ENCODE results near the gene TBC1D14.

TBC1D14 gene

DNA sequence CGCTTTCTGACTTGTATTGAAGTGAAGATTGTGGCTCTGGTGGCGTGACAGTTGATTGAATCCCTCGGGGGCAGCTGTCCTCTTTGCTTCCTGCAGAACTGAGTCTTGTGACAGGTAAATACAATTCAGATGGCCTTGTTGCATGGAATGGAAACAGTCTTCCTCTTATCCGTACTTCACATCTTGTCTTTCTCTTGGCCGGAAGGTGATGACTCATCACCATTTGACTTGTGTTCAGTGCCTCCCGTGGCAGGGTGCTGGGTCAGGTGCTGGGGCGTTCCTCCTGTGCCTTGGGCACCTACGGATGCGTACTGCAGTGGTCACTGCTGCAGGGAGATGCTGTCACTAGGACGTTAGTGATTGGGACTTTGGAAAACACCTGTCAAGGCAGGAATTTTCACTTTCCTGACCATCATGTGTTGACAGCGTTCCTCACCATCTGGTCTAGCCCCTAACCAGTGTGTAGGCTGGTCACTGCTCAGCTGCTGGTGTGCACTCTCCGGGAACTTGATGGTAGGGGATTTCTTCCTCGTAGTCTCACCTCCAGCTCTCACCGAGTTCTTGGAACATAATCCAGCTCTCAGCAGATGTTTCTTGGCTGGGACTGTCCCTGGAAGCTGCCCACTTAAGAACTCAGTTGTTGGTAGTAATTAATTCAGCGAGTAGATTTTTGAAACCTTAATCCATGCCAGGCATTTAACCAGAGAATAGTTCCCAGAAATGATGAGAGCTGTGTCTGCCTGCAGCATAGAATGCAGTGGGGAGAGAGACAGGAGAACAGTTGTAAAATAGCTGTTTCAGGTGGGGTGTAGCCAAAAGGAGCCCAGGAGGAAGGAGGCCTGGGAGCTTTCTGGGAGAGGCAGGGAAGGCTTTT is 7.2 kb downstream of the TBC1D14 start:
- FAIRE-seq: no peak
- no peak for DNase-seq (ENCODE audit: insufficient read length, low spot score)
- TF ChIP-seq, protein P1, sequence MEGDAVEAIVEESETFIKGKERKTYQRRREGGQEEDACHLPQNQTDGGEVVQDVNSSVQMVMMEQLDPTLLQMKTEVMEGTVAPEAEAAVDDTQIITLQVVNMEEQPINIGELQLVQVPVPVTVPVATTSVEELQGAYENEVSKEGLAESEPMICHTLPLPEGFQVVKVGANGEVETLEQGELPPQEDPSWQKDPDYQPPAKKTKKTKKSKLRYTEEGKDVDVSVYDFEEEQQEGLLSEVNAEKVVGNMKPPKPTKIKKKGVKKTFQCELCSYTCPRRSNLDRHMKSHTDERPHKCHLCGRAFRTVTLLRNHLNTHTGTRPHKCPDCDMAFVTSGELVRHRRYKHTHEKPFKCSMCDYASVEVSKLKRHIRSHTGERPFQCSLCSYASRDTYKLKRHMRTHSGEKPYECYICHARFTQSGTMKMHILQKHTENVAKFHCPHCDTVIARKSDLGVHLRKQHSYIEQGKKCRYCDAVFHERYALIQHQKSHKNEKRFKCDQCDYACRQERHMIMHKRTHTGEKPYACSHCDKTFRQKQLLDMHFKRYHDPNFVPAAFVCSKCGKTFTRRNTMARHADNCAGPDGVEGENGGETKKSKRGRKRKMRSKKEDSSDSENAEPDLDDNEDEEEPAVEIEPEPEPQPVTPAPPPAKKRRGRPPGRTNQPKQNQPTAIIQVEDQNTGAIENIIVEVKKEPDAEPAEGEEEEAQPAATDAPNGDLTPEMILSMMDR (IDR thresholded peaks at IDR 0.05; ENCODE audit: insufficient read depth, missing control alignments): no peak

GRCh38 chr4:6917461-6918271 is 8.0 kb downstream of the TBC1D14 start:
- FAIRE-seq: no peak
- DNase-seq (ENCODE audit: insufficient read length, low spot score): no peak
- TF ChIP-seq, protein P1 (IDR thresholded peaks at IDR 0.05; ENCODE audit: insufficient read depth, missing control alignments): peak; percentile 28

- DNase-seq (ENCODE audit: insufficient read length, low spot score) (no peak), FAIRE-seq (no peak)
- TF ChIP-seq, protein P1 (IDR thresholded peaks at IDR 0.05; ENCODE audit: insufficient read depth, missing control alignments): no peak
Observed at GRCh38 chr4:6918338-6918737, 8.7 kb downstream of the TBC1D14 start.

DNA sequence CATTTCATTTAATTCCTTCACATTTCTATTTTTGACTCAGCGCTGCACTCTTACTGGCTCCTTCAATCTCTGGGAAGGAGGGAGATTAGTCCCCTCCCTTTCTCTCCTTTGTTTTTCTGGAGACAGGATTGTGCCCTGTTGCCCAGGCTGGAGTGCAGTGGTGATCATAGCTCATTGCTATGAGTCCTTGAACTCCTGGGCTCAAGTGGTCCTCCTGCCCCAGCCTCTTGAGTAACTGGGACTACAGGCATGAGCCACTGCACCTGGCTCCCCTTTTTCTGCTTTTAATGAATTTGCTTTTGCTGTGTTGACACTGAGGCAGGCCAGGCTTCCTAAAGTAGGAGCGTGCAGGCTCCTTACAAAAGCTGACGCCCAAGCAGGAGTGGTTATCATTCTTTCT is 10.5 kb downstream of the TBC1D14 start:
- no peak for FAIRE-seq
- no peak for DNase-seq (ENCODE audit: insufficient read length, low spot score)
- TF ChIP-seq, protein P1 (IDR thresholded peaks at IDR 0.05; ENCODE audit: insufficient read depth, missing control alignments): no peak

- TF ChIP-seq, protein P1 (IDR thresholded peaks at IDR 0.05; ENCODE audit: insufficient read depth, missing control alignments): no peak
- FAIRE-seq (no peak), DNase-seq (ENCODE audit: insufficient read length, low spot score) (no peak)
Observed at GRCh38 chr4:6923507-6923906, 13.9 kb downstream of the TBC1D14 start.

DNA sequence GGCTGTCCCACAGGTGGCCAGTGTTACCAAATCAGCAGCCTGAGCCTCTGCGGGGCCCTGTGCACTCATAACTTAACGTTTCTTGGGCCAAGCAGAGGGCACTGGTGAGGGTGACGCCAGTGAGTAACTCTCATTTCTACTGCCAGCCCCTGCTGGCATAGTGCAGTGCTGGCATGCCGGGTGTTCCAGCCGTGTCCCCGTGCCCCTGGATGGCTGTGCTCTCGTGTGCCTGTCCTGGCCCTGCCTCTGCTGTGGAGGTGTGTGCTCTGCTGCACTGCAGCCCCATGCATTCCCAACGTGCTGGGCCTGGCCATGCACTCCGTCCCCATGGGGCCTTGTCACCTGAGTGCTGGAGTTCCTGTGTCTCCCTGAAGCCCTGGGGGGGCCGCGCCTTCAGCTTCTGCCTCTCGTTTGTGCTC is 14.7 kb downstream of the TBC1D14 start:
- FAIRE-seq (no peak), DNase-seq (ENCODE audit: insufficient read length, low spot score) (no peak)
- TF ChIP-seq, protein P1 (IDR thresholded peaks at IDR 0.05; ENCODE audit: insufficient read depth, missing control alignments): no peak
